HTR-8/SVneo (cell line): Measurements from ENCODE around the gene DMRTA2.

Experiments
- DNase-seq: peaks from one replicate; pipeline ENCODE4 v3.0.0; 2011; ENCODE audit warnings: low spot score, mixed read lengths; ENCODE audit not compliant: insufficient read length
- FAIRE-seq: peaks from 2 replicates; lab custom pipeline; 2011; peaks lifted over from hg19 to GRCh38; lab: Jason Lieb, UNC

Gene DMRTA2

GRCh38 chr1:50422946-50423669, at the start of gene DMRTA2:
Gene DMRTA2, minus strand, starts transcription at chr1:50423443. Its CDS starts 1,907 bp downstream, at chr1:50421536.
- no peak for FAIRE-seq

GRCh38 chr1:50471967-50472366, 48.7 kb upstream of the DMRTA2 start:
- DNase-seq (no peak), FAIRE-seq (no peak)

More at GRCh38 chr1:50422946-50423669, at the start of gene DMRTA2:
- no peak for DNase-seq

DNA sequence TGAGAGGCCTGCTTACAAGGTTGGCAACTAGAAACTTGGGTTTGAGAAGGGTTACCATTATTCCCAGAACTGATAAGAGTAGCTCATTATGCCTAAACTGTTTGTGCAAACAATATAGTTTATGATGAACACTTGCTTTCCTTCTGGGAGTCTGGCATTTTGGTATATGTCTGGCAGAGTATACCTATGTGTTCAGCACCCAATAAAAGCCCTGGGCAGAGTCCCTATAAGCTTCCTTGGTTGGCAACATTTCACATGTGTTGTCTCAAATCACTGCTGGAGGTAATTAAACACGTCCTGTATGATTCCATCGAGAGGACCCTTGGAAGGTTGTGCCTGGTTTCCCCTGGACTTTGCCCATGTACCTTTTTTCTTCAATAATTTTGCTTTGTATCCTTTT, 39.7 kb upstream of the DMRTA2 start:
- no peak for FAIRE-seq
- no peak for DNase-seq

- DNase-seq (no peak), FAIRE-seq (no peak)
These were observed 35.3 kb upstream of the DMRTA2 start for GRCh38 chr1:50458507-50458906.

- FAIRE-seq (no peak), DNase-seq (no peak)
These were observed 31.7 kb upstream of the DMRTA2 start for GRCh38 chr1:50454911-50455310.

DNA sequence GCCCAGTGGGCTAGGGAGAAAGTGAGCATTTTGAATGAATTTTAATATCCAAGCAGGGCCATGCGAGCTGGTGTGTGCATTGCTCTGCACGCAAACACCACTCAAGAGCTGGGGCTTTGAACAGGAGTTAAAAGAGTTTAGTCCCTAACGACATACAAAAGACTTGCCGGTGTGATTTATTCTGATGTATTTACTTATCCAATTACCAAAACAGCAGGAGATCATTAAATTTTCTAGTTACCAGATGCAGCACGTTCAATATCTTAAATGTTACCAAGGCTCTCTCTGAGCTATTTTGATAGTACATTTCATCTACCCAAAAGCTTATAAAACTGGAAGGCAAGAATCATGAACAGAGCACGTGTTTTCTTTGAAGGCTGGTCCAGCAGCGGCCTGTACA, 30.0 kb upstream of the DMRTA2 start:
- no peak for FAIRE-seq
- DNase-seq: no peak

GRCh38 chr1:50452700-50453099, 29.5 kb upstream of the DMRTA2 start:
- DNase-seq (no peak), FAIRE-seq (no peak)

GRCh38 chr1:50450861-50451653, 27.8 kb upstream of the DMRTA2 start:
- FAIRE-seq: no peak
- DNase-seq: no peak

- no peak for DNase-seq
- no peak for FAIRE-seq
These were observed 24.7 kb upstream of the DMRTA2 start for GRCh38 chr1:50447961-50448360.

DNA sequence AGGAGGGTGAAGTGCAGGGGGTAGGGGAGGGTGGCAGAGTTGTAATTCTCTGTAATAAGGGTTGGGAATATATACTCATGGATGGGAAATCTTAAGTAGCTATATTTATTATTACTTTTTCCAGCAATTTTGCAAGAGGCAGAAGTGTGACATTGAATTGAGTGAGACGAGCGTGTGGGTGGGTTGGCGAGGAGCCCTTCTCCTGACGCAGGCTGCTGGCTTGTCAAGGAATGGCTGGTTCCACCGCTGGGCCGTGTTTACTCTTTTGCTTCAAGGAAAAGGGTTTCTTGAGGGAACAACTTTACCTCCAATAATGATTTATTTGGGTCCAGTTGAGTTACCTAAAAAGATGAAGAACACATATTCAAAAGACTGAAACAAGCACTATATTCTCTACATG, 17.9 kb upstream of the DMRTA2 start:
- no peak for FAIRE-seq
- DNase-seq: no peak

DNA sequence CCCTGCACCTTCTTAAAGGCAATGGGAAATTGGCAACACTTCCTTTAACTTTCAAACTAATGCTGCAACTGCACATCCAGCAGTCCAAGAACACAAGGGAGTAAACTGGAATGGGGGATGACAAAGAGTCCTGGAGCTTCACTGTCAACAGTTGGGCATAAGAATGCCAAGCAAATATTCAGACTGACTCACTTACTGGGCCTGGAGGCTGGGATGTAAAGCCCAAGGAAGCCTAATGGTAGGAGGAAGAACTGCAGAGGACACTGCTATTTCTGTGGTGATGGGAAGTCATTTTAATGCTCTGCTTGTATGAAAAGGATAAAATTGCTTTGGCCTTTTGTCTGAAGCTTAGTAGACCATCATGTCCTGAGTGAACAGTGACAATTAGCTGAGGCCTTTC, 15.7 kb upstream of the DMRTA2 start:
- no peak for DNase-seq
- FAIRE-seq: no peak

- no peak for FAIRE-seq
- DNase-seq: no peak
These were observed 13.2 kb upstream of the DMRTA2 start for GRCh38 chr1:50436489-50436888.

DNA sequence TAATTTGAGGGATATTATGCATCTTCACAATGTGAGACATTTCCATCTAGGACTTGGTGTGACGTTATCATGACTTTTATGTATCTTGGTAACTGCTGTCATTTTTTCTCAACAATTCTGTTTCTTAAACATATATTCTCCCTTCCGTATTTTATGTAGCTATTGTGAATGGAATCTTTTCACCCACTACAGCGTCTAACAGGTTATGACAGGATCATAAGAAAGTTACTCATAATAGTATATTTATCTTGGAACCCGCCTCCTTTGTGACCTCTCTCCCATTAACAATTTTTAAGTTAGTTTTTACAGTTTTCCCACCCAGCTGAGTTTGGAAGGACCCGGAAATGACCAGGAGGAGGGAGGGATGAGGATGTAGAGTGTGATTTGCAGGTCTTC, 6.8 kb upstream of the DMRTA2 start:
- no peak for FAIRE-seq
- DNase-seq: no peak

DNA sequence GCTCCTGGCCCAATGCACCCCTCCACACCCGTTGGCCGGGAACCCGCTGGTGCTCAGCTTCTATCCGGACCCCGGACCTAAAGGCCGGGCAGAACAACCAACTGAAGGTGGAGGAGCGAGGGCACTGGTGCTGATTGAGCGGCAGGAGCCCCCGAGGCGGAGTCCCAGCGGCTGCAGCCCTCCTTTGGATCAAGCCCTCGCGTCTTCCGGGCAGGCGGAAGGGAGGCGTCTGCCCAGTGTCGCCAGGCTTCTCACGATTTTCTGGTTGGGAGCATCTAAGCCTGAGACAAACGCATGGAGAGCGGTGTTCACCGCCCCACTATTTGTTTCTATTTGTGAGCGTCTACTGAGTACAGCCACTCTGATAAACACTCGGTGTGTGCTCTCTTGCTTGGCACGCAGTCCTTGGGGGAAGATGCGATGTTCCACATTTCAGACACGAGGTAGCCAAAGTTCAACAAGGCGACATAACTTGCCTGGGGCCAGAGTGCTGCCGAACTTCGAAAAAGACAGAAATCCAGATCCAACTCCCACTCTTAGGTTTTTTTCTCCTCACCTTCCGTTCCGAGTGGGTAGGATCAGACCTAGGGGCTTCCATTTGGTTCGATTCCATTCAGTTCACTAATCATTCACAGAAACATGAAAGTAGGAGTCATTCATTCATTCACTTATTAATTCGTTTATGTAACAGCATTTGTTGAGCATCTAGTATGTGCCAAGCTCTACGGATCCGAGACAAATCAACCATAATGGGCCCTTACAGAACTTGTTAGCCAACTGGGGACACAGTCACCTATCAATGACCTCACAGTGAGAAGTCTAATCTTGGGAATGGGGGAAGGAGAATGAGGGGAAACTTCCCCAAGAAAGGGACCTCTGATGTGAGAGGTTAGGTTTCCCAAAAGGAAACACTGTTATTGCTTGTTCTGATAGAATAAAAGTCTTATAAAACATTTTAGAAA, 4.9 kb upstream of the DMRTA2 start:
- no peak for DNase-seq

GRCh38 chr1:50427086-50427817, 4.0 kb upstream of the DMRTA2 start:
- DNase-seq (no peak), FAIRE-seq (no peak)

More for the DNA sequence above, 4.9 kb upstream of the DMRTA2 start:
- FAIRE-seq: no peak

- no peak for DNase-seq
- FAIRE-seq: no peak
These were observed 3.5 kb upstream of the DMRTA2 start for GRCh38 chr1:50426702-50427085.

DNA sequence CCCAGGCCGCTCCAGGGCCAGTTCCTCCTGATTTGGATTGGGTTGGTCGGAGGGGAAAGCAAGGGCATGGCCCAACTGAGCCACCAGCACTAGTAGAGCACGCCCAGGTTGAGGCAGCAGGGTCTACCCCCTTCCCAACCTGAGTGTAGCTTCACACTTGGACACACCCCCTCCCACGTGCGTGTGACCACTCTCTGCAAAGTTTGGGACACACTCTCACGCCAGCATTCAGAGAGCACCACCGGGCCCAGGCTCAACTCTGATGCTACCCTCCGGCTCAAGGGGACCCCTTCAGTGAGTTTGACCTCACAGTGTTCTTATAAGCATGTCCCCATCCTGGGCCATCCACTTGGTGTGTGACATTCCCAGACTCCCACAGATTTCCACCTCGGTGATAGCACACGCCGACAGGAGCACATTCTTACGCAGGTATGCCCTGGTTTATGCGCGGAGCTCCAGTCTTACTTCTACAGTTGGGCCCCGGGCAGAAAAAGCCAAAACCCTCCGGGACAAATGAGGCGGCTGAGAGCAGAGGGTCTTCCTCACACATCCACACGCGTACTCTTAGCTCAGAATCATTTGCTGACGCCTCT, 3.0 kb upstream of the DMRTA2 start:
- no peak for DNase-seq
- FAIRE-seq: no peak

DNA sequence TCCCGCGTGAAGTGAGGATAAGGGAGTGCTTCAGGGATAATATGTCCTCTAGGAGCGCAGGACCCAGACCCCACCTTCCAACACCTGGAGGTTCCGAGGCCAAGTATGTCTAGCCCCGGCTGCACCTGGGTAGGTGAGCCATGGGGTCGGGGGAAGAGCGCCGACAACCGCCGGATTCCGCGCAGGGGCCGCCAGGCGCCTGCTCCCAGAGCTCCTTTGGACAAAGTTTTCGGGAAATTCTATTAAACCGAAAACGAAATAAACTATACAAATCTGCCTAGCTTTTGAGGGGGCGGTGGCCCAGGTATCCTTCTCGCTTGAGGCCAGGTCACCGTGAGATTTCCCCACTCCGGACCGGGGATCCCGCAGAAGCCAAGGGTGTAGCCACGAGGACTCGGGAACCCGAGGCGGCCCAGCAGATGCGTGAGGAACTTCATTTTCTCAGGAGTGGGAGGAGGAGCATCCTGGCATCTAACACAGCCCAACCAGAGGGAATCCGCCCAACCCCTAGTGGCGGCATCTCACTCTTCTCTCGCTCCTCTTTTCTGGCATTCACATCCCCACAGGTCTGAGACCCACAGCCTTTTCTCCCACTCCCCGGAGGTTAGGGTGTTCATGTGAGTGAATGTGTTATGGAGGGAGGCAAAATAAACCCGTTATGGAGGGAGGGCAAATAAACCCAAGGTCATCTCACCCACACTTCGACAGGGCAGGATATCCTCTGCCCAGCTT, 2.3 kb upstream of the DMRTA2 start:
- DNase-seq (no peak), FAIRE-seq (no peak)

GRCh38 chr1:50424884-50425375, 1.7 kb upstream of the DMRTA2 start:
- DNase-seq: no peak
- FAIRE-seq: no peak
